ENCODE measurements around the gene RASGRF2. TPM values are rescaled to one million over a fixed set of nuclear protein-coding genes. Genes with fewer than 3 reads are reported as not detected.

The RASGRF2 gene
- total RNA-seq: 4.8 TPM
- long read RNA-seq, partial matches to known transcripts: 4 of 6 reads
- long read RNA-seq, other reads (novel, unspliced or antisense): 1 of 6 reads

- intact Hi-C loops (cut with micrococcal nuclease): no loop called here
- peak; percentile 18 for DNase-seq
- TF ChIP-seq CTCF (IDR thresholded peaks at IDR 0.05; ENCODE audit: borderline replicate concordance): no peak
- Histone ChIP-seq H3K27me3 (ENCODE audit: low read depth) (peaks cover 93% of the 10 kb centered on the region), H3K4me3 (peak within 1 kb of the TSS; percentile 73), H3K4me1 (peaks cover 15% of the 10 kb centered on the region), H3K9me3 (replicated peaks) (no peaks in the 10 kb centered on the region), H3K27ac (replicated peaks) (peak within 1 kb of the TSS; percentile 86), H3K36me3 (no peaks in the 10 kb centered on the region)
Observed at GRCh38 chr5:80959768-80960442, at the start of gene RASGRF2. Gene RASGRF2, plus strand, starts transcription at chr5:80960363. Its CDS starts 376 bp downstream, at chr5:80960739.

DNA sequence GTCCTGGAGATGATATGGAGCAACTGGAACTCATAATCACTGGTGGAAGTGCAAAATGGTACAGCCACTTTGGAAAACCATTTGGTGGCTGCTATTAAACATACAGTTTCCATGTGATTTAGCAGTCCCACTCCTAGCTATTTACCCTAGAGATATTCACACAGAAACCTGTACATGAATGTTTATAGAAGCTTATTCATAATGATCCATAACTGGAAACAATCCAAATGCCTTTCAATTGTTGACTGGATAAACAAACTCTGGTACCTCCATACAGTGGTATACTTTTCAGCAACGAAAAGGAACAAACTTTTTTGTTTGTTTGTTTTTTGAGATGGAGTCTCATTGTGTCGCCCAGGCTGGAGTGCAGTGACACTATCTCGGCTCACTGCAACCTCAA lies 47.7 kb upstream of the RASGRF2 start:
- no peaks in the 10 kb centered on the region for H3K27me3 ChIP-seq (ENCODE audit: low read depth)
- H3K4me1 ChIP-seq: no peaks in the 10 kb centered on the region
- peaks cover 14% of the 10 kb centered on the region for H3K9me3 ChIP-seq (replicated peaks)
- intact Hi-C loops (cut with micrococcal nuclease): no loop called here
- no peak overlapping the region for H3K27ac ChIP-seq (replicated peaks)
- H3K36me3 ChIP-seq: peaks cover 4% of the 10 kb centered on the region
- H3K4me3 ChIP-seq: no peak overlapping the region
- TF ChIP-seq CTCF (IDR thresholded peaks at IDR 0.05; ENCODE audit: borderline replicate concordance): no peak
- no peak for DNase-seq

DNA sequence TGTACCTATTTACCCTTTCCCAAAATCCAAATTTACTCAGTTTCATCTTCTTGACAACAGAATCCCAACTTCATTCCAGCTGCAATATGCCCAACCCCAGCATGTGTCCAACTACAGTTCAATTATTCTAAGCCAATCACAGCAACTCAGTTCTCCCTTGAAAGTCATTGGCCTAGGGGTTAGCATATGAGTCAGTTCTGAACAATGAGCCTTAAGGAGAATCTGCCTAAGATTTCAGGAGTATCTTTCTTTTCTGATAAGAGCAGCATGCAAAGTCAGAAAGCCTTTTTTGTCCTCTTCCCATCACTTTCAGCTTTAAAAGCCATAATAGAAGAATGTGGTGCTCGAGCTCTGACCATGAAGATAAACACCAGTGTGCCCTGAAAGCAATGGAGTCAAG lies 44.4 kb upstream of the RASGRF2 start:
- Histone ChIP-seq H3K27ac (replicated peaks) (no peak overlapping the region), H3K9me3 (replicated peaks) (peaks cover 14% of the 10 kb centered on the region), H3K27me3 (ENCODE audit: low read depth) (no peaks in the 10 kb centered on the region), H3K4me3 (no peak overlapping the region), H3K36me3 (peaks cover 4% of the 10 kb centered on the region), H3K4me1 (no peaks in the 10 kb centered on the region)
- no peak for DNase-seq
- no peak for TF ChIP-seq CTCF (IDR thresholded peaks at IDR 0.05; ENCODE audit: borderline replicate concordance)
- intact Hi-C loops (cut with micrococcal nuclease): no loop called here

DNA sequence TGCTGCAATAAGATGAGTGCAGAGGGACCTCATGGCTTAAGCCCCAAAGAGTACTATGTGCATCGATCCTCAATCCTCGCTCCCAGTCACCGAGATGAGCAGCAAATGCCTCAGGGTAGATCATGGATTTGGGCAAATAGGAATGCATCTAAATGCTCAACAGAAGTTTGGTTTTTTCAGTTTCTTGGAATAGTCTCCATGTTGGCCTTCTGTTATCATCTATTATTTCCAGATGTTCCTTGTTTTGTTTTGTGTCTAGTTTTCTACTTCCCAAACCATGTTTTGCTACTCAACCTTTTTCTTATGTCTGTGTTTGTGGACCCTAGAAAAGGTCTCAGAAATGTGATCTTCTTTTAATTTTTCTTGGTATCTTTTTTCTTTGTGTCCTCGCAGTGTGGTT lies 43.5 kb upstream of the RASGRF2 start:
- peaks cover 4% of the 10 kb centered on the region for H3K36me3 ChIP-seq
- H3K4me3 ChIP-seq: no peak overlapping the region
- DNase-seq: no peak
- peaks cover 11% of the 10 kb centered on the region for H3K9me3 ChIP-seq (replicated peaks)
- TF ChIP-seq CTCF (IDR thresholded peaks at IDR 0.05; ENCODE audit: borderline replicate concordance): no peak
- intact Hi-C loops (cut with micrococcal nuclease): no loop called here
- peak overlapping the region; percentile 31 for H3K27ac ChIP-seq (replicated peaks)
- H3K27me3 ChIP-seq (ENCODE audit: low read depth): no peaks in the 10 kb centered on the region
- no peaks in the 10 kb centered on the region for H3K4me1 ChIP-seq

DNA sequence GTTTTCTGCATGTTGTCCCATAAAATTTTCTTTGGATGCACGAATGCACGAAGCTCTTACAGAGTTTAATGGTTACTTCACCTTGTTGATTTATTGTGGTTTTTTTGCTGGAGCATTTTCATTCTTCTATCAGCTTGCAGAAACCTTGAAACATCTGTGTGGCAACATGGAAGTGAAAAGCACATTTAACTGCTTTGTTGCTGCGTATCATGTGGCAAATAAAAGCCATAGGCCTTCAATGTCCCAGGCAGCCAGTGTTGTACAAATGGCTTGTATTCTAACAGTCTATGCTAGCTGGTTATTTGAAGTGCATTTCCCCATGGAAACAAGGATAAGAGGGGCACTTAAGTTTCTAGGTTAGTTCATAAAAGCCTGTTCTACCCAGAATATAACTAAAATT lies 42.5 kb upstream of the RASGRF2 start:
- Histone ChIP-seq H3K9me3 (replicated peaks) (peaks cover 2% of the 10 kb centered on the region), H3K36me3 (peaks cover under 1% of the 10 kb centered on the region), H3K4me3 (no peak overlapping the region), H3K4me1 (no peaks in the 10 kb centered on the region), H3K27ac (replicated peaks) (no peak overlapping the region), H3K27me3 (ENCODE audit: low read depth) (no peaks in the 10 kb centered on the region)
- intact Hi-C loops (cut with micrococcal nuclease): no loop called here
- no peak for DNase-seq
- TF ChIP-seq CTCF (IDR thresholded peaks at IDR 0.05; ENCODE audit: borderline replicate concordance): no peak
